ENCODE measurements around the gene TRAM2. TPM values are rescaled to one million over a fixed set of nuclear protein-coding genes. Genes with fewer than 3 reads are reported as not detected.

TRAM2 gene
- total and polyA plus RNA-seq, 9 of the 15 experiments (the other 6 are each of a cell fraction or from before 2014, with no cell fraction given), result 2.6 to 13.3 (median 8.9) TPM

DNA sequence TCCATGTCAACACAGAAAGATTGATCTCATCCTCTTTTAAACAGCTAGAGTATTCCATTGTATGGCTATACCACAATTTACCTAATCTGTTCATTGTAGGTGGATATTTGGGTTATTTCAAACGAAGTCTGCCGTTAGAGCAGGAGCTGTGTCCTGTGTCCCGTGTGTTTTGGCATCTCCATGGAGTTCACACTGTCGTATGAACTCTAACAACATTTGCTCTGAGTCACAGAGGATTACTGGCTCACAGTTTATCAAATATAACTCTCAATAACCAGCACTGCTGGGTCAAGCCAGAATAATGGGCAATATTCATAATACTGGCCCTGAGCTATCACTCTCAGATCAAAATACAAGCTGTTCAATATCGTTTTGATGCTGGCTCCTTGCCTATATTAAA, 16.4 kb downstream of the TRAM2 start:
- H3K27me3 ChIP-seq (ENCODE audit: control insufficient read depth in 2 of 2, insufficient read depth in 2 of 2, low read length in 2 of 2), result no peaks in the 10 kb centered on the region
- peaks cover 5 to 14% of the 10 kb centered on the region in 2 experiments for H3K4me1 ChIP-seq (replicated peaks in 1 of 2; ENCODE audit: control insufficient read depth in 2 of 2, insufficient read depth in 2 of 2, low read length in 2 of 2)
- FAIRE-seq, result no peak
- H4K20me1 ChIP-seq (replicated peaks; ENCODE audit: control insufficient read depth, insufficient read depth, low read length), result peaks cover 3% of the 10 kb centered on the region; the same call in 1 of the 2 replicates
- TF ChIP-seq ARID1B (IDR thresholded peaks at IDR 0.05) (no peak), CAMTA2 (CRISPR knock-in tag; conservative IDR thresholded peaks at IDR 0.05) (no peak), SMARCA4 (IDR thresholded peaks at IDR 0.05) (no peak), TEAD1 (CRISPR knock-in tag; IDR thresholded peaks at IDR 0.05) (no peak), RFX5 (IDR thresholded peaks at IDR 0.05; ENCODE audit: low read depth, low read length) (no peak), BRF1 (IDR thresholded peaks at IDR 0.05; ENCODE audit: borderline replicate concordance, extremely low read depth, insufficient read length) (no peak), FOXA1 (IDR thresholded peaks at IDR 0.05; ENCODE audit: borderline replicate concordance) (no peak), SMARCB1 (IDR thresholded peaks at IDR 0.05; ENCODE audit: insufficient read length, low read depth) (no peak), RBM34 (IDR thresholded peaks at IDR 0.05; ENCODE audit: borderline replicate concordance, insufficient read depth, low read length) (no peak), CBFB (CRISPR knock-in tag; IDR thresholded peaks at IDR 0.05) (no peak), ZNF668 (CRISPR knock-in tag; IDR thresholded peaks at IDR 0.05) (no peak), CC2D1A (IDR thresholded peaks at IDR 0.05) (no peak), MAZ (CRISPR knock-in tag; conservative IDR thresholded peaks at IDR 0.05 in 1 of 2, IDR thresholded peaks at IDR 0.05 in 1 of 2) (no peak), HOXB6 (CRISPR knock-in tag; IDR thresholded peaks at IDR 0.05; ENCODE audit: borderline replicate concordance) (no peak), ZNF311 (CRISPR knock-in tag; IDR thresholded peaks at IDR 0.05) (no peak)
- TF ChIP-seq, protein P1, sequence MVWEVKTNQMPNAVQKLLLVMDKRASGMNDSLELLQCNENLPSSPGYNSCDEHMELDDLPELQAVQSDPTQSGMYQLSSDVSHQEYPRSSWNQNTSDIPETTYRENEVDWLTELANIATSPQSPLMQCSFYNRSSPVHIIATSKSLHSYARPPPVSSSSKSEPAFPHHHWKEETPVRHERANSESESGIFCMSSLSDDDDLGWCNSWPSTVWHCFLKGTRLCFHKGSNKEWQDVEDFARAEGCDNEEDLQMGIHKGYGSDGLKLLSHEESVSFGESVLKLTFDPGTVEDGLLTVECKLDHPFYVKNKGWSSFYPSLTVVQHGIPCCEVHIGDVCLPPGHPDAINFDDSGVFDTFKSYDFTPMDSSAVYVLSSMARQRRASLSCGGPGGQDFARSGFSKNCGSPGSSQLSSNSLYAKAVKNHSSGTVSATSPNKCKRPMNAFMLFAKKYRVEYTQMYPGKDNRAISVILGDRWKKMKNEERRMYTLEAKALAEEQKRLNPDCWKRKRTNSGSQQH (CRISPR knock-in tag; IDR thresholded peaks at IDR 0.05), result no peak
- H3K36me3 ChIP-seq (ENCODE audit: control insufficient read depth, insufficient read depth, low read length), result no peaks in the 10 kb centered on the region
- ChIA-PET CTCF (ENCODE audit: low intra/inter-chr PET ratio) (no interaction called here), POLR2A (interaction anchor here (1.4 to 1.7 kb wide), 2 partner anchors 10 to 15 kb away, joined by 4 to 5 read pairs; no protein-coding TSS in a partner anchor)
- no peak overlapping the region for H3K27ac ChIP-seq (ENCODE audit: extremely low read depth, low read depth, low read length)
- no peak for ATAC-seq
- DNase-seq (ENCODE audit: extremely low read depth in 1 of 4, low spot score in 3 of 4), result no peak
- in situ Hi-C loops (cut with MboI), result no loop called here
- H3K9me3 ChIP-seq (replicated peaks; ENCODE audit: control insufficient read depth, insufficient read depth, low read depth, low read length), result no peaks in the 10 kb centered on the region
- intact Hi-C loops (cut with micrococcal nuclease), result no loop called here
- H3K4me2 ChIP-seq (ENCODE audit: insufficient read depth, low read length), result no peak overlapping the region
- no peak overlapping the region for H3K4me3 ChIP-seq
- no peak overlapping the region for H2AFZ ChIP-seq (ENCODE audit: low read depth, low read length)
- no peaks in the 10 kb centered on the region for H3K9me1 ChIP-seq (ENCODE audit: control insufficient read depth, insufficient read depth, low read length)
- peaks cover 19% of the 10 kb centered on the region for H3K79me2 ChIP-seq (ENCODE audit: control insufficient read depth, insufficient read depth, low read length)
- BruUV-seq (replicated peaks), result no TSS peak
- no peak overlapping the region for H3K9ac ChIP-seq (ENCODE audit: insufficient read depth in 1 of 2, low read depth in 2 of 2, low read length in 2 of 2)
- WGBS (ENCODE audit: insufficient coverage, low coverage, missing lambda C conversion rate), result 54% methylated on average over 5 of the region's 5 CpGs
